HG02884 (cell line): ENCODE measurements around the gene FAM210B.
"Not testable (repeated sequence)": the region's sequence is repeated elsewhere in the genome, so short reads cannot be mapped to it uniquely, and the experiment has no call there.

Experiments
- ATAC-seq: cut with Tn5 transposase; IDR thresholded peaks from one replicate; pipeline ENCODE4 v1.9.1; 2021; ENCODE audit warnings: mild to moderate bottlenecking, moderate library complexity; ENCODE audit not compliant: unreplicated experiment

FAM210B gene, protein sequence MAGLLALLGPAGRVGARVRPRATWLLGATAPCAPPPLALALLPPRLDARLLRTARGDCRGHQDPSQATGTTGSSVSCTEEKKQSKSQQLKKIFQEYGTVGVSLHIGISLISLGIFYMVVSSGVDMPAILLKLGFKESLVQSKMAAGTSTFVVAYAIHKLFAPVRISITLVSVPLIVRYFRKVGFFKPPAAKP

DNA sequence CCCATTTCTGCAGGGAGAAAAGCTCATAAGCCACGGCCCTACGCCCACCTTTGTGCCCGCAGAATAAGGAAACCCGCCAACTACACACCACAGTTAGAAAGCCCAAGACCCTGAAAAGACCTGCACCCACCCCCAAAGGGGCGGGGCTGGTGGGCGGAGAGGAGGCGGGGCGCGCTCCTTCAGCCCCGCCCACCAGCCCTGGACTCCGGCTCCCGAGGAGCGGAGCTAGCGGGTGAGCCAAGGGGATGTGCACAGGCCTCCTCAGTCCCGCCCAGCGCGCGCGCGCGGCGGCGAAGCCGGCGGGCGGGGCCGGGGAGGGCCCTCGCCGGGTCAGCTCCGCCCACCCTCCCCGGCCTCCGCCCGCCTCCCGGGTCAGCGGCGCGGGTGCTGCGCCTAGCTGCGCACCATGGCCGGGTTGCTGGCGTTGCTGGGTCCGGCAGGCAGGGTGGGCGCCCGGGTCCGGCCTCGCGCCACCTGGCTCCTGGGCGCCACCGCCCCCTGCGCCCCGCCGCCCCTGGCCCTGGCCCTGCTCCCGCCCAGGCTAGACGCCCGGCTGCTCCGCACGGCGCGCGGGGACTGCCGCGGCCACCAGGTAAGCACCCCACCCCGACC, at the start of gene FAM210B:
FAM210B (plus strand) TSS at position 375 of the 612 bp plus-strand sequence; CDS start at position 407, 32 bp downstream.
- ATAC-seq = peak; percentile 94

DNA sequence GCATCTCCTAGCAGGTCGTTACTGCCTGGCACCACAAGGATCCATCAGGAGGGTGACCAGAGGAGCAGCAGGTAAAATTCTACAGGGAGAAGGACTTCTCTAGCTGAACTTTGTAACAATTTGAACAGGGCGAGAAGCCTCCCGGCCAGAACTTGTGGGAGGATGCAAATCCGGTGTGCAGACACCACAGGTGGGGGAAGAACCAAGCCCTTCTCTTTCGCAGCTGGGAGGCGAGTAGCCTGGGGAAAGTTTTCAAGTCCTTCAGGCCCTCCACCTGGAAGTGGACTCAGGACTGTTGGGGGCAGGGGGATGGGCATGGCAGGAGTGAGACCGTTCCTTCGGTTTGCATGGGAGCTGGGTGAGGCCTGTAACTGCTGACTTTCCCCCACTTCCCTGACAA, 42.7 kb upstream of the FAM210B start:
- ATAC-seq = no peak

DNA sequence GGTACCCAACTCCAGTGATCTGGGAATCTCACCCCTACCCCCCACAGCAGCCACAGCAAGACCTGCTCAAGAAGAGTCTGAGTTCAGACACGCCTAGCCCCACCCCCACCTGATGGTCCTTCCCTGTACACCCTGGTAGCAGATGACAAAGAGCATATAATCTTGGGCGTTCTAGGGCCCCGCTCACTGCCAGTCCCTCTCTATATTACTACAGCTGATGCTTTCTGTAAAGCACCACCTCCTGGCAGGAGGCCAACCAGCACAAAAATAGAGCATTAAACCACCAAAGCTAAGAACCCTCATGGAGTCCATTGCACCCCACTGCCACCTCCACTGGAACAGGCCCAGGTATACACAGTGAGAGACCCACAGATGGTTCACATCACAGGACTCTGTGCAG, 42.3 kb upstream of the FAM210B start:
- ATAC-seq = no peak

DNA sequence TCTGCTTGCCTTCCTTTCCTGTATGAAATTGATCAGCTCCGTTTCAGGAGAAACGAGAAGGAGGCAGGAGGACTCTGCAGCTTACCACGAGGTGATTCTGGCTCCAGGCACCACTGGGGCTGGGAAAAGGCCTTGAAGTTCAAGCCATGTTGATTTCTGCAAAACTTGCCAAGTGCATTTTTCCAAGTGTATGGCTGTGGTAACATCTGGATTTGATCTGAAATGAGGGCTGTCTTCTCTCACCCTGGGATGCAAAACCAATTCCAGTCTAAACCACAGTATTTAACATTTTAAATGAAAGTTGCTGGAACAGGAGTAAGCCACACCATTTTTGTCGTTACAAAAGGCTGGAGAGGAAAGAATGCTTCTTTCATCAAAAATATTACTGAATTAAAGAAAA, 36.1 kb upstream of the FAM210B start:
- no peak for ATAC-seq

DNA sequence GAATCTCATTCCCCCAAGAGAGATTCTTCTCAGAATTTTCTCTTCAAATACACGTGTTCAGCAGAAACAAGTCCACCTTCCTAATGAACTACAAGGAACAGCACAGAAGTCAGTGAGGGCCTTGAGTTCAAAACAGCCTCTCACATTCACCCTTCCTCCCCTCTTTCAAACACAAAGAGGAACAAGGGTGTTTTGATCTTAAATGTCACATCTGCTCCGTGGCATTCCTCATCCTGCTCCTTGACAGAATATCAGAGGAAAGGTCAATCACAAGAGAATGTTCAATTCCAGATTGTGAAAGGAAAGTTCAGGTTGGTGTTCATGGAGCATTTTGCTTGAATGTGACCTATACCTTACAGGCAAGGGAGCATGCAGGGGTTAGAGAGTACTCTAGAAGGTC, 35.6 kb upstream of the FAM210B start:
- no peak for ATAC-seq

DNA sequence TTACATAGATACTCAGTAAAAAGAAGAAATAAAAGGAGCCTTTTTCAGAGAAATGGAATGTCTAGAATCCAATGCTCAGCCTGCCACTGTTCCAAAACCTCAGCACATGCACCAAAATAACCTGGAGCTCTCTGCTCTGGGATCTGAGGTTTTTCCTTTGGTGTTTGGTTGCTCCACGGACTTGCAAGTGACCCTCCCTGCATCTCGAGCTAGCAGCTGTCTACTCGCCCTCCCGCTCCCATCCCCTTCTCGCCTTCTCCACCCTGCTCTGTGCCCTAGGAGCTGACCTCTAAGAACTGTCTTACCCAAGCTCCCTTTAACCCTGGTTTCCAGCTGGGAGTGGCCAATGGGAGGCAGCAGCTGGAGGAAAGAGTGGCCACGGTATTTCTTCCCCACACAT, 35.1 kb upstream of the FAM210B start:
- no peak for ATAC-seq

DNA sequence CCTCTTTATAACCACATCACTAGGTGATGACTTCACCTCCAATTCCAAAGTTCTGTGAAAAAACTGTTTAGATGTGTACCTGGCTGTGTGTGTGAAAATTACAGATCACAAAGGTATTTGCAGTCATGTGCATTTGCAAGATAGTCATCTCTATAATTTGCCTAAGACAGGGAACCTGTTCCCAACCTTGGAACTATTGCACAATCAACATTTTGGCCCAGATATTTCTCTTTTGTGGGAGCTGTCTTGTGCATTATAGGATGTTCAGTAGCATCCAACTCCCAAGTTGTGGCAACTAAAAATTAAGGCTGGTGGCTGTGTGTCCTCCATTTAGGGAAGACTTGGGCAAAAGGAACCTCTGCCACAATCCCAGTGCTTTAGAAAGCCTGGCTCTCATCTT, 34.0 kb upstream of the FAM210B start:
- ATAC-seq = no peak

DNA sequence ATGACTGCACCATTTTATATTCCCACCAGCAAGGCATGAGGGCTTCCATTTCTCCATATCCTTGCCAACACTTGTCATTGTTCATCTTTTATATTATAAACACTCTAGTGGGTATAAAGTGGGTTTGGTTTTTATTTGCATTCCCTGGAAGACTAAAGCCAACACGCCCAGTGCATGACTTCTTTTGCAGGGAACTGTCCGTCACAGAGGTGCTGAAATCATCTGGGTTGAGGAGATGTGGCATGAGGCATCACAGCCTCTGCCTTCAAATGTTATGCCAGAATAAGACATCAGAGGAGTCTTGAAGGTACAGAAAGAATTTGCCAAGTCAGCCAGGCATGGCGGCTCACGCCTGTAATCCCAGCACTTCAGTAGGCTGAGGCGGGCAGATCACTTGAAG, 29.9 kb upstream of the FAM210B start:
- no peak for ATAC-seq

DNA sequence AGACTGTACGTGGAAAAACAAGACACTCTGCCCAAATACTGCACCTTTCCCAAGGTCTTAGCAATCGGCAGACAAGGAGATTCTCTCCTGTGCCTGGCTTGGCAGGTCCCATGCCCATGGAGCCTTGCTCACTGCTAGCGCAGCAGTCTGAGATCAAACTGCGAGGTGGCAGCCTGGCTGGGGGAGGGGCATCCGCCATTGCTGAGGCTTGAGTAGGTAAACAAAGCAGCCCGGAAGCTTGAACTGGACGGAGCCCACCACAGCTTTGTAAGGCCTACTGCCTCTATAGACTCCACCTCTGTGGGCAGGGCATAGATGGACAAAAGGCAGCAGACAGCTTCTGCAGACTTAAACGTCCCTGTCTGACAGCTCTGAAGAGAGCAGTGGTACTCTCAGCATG, 22.1 kb upstream of the FAM210B start:
- not testable (repeated sequence) for ATAC-seq

DNA sequence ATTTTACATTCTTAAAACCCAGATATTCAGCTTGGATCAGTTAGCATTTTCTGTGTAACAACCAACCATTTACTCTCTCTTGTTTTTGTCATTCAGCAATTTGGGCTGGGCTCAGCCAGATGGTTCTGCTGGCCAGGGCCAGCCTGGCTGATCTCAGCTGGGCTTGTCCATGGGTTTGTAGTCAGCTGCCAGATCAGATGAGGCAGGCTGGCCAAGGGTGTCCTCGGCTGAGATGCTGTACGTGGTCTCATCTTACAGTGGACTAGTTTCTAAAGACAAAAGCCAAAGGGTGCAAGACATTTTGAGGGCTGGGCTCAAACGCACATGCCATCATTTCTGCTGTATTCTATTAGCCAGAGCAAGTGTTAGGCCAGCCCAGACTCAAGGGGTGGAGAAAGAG, 16.0 kb upstream of the FAM210B start:
- no peak for ATAC-seq

DNA sequence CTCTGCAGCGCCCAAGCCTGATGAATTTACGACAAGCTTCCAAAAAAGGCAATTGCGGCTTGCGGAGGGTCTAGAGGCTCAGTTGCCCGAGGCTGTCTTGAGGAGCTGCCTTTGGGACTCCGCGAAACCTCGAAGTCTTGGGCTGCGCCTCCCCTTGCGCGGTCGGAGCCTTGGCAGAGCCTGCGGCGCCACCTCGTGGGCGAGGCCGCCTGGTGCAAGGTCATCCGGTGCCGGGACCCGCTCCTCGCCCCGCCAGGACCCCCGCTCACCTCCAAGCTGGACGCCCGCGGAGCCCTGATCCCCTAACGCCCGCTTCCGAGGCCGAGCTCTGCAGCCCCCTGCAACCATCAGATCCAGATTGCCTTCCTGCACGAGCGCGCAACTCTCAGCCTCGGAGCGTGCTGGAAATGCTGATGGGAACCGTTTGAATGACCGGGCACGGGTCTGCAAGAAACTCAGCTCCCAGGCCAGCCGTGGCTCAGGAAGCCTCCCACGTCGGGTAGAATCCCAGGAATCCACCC, 14.9 kb upstream of the FAM210B start:
- no peak for ATAC-seq

DNA sequence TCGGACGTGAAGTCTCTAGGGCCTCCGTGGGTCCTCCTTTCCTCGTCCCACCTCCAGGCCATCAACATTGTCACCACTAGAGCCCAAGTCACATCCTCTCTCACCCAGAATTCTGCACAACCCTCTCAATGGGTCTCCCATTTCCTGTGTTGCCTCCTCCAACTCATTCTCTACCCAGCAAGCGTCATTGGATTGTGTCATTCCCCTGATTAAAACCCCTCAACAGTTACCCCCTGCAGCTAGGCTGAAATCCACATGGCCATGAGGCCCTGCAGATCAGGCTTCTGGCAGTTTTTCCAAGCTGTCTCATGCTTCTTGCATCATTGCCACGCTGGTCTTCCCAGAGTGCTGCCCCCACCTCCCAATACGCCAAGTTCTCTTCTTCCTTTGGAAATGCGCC, 12.9 kb upstream of the FAM210B start:
- ATAC-seq = no peak

DNA sequence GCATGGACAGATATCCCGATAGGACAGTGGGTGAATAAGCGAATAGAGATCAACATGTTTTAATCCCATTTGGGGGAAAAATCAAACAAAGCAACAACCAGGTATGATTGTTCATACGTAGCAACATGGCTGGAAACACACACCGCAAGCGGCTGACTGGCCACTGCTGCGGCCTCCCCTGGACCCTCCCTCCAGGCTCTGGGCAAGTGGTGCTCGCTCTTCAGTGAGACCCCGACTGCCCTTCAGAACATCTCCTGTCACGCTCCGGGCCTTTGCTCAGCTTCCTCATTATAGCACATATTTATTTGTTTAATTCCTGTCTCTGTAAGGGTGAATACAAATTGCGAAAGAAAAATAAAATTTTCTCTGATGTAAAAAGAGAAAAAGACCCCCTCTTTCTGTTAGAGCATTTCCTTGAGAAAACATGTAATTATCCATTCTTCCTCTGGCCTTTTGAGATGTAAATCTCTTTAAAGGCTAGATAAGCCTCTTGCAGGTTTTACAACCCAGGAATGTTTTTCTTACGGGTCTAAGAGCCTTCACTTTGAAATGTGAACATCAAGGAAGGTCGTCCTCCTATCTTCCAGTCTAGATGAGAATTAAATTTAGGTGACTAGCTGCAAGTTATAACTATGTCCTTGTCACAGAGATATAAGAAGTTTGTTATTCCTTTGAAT, 11.0 kb upstream of the FAM210B start:
- no peak for ATAC-seq

DNA sequence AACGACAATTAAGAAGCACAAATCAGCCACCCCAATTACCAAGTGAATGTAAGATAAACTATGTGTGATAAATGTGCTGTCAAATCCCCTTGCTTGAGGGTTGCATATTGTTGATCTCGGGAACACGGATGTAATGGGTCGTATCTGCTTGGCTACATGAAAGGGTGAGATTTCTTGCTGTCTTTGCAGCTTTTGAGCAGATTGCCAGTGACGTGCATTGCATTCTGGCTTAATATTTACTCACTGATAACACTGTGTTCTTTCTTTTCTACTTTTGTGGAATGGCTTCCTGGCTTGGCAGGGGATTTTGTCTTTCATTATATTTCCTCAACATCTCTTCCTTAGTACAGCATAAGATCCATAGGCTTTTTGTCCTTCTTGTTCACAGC, 10.5 kb upstream of the FAM210B start:
- ATAC-seq = no peak

DNA sequence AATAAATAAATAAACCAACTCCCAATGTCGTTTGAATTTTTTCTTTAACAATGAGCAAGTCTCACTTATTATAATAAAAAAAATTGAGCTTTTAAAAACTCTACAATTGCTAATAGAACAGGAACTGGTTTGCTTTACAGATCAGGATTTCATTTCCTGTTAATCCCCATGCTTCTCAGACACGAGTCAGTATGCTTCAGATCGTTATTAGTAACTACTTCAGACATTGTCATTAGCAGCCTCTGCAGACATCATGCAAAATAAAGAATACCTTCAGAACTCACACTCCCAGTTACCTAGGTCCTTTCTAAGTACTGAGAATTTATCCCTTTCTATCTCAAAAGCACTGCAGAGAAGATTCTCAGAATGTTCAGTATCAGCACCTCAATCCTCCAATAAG, 10.0 kb upstream of the FAM210B start:
- no peak for ATAC-seq

DNA sequence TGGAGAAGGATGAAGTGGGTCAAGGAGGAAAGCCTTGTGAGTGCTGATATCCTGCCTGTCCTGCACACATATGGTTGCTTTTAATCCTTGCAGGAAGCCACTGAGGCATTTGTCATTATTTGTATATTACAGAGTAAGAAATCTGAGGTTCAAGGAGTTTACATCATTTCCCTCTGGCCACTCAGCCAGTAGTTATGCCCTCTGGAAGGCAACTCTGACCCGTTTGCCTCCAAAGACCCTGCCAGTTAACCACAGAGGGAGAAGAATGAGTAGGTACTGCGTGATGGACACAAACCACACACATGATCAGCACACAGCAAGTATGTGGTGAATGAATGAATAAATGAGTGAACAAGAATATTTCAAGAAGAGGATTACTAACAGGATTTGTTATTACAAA, 7.9 kb upstream of the FAM210B start:
- ATAC-seq = no peak

DNA sequence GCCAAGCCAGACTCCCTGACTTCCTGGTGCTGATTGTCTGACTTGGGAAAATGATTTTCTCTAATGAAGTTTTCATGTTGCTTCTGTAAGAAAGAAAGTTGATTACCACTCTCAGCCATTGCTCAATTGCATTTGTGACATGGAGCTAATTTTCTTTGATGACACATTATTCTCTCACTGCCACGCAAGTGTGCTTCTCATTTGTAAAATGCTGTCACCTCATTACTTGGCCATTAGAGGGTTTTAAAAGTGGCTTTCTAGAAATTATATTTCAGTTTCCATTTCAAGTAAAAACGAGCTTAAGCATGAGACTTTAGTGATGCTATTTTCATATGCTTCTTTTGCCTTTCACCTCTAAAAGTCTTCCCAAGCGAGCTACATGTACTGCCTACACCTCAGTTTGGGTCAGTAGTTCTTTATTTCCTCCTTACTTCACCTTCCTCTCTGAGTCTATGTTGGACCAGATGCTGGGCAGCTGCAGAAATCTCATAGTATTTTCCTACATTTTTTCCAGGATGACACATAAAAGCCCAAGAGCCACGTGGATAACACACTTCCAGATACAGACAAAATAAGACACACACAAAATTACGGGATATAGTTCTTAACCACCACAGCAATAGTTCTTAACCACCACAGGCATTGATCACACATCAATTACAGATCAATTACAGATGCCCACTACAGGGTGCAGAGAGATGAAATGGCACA, 6.3 kb upstream of the FAM210B start:
- ATAC-seq = no peak

DNA sequence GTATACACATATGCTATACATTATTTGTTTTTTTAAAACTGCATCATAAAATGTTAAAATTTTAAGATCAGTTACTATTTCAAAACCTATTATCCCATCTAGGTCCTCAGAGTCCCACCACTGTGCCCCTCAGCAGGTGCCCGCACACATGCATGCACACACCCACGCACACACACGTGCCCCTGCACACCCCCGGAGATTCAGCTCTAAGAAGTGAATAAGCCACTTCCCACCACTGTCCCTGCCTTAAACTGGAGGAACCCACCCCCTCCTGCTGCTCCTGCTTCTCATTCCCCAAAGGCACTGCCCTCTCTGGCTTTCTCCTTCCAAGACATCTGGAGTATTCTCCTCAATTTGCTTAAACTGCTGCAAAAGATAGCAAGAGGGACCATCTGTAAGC, 5.4 kb upstream of the FAM210B start:
- no peak for ATAC-seq

DNA sequence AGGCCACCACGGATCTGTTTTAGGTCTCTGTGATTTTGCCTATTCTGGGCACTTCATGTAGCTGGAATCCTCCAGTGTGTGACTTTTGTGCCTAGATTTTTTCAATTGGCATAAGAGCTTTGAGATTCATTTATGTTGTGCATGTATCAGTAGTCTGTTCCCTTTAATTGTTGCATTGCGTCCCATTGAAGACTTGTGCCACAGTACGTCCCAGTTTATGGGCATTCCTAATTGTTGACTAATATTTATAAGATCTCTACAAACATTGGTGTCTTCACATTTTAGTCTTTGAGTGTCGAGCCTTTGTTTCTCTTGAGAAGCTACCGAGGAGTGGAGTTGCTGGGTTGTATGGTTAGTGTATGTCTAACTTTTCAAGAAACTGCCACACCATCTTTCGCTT, 704 bp upstream of the FAM210B start:
- ATAC-seq = no peak

DNA sequence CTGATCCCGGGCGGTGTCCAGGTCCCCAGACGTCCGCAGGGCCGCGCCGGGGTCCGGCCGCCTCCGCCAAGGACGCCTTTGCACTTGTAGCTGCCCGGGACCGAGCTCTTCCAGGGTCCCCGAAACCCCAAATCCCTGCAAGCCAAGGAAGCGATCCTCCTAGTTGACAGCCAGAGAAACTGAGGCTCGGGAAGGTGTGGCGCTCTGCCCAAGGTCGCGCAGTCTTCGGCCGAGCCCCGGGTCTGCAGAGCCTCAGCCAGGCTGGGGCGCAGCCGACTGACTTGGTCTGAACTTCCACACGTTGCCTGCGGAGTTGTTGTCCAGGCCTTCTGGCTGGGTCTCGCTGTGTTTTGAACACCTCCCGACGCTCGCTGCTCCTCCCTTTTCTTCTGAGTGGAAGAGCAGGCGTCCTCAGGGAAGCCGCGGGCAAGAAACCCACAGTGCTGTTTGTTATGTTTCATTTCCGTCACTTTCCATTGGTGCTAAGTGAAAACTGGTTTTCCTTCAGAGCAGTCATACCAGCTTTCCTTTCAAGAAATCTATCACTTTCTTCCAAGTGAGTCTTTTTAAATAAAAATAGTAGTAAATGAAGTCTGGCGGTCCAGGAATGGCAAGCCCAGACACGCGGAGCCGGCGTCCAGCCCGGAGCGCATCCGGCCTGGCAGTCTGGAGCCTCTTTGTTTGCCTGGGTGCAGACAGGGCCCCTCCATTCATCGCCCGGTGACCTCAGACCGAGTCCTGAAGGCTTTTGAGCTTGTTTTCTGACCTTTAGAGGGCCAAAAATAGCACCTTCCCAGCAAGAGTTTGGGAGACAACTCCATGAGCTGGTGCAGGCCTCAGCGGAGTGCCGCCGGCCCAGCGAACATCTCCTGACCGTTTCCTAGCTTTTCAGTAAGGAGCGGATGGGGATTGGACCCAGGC, 698 bp downstream of the FAM210B start:
- ATAC-seq = peak; percentile 17
